Neuronal stem cell (in vitro differentiated cells): ENCODE data around the gene USE1.

Experiments
- DNase-seq: peaks from one replicate; pipeline ENCODE4 v3.0.0-alpha.2; 2013; ENCODE audit warnings: low spot score
- H2AFZ ChIP-seq: one replicate; pipeline ENCODE4 v1.6.1; 2013; ENCODE audit warnings: mild to moderate bottlenecking, low read length, inconsistent platforms
- H2AK5ac ChIP-seq: 2 replicates; pipeline ENCODE4 v1.6.1; 2013; ENCODE audit warnings: low read depth, mild to moderate bottlenecking, inconsistent platforms, low read length, moderate library complexity, mixed read lengths
- H2BK120ac ChIP-seq: 2 replicates; pipeline ENCODE4 v1.6.1; 2013; ENCODE audit warnings: low read depth, mild to moderate bottlenecking, inconsistent platforms, low read length, moderate library complexity, mixed read lengths
- H2BK12ac ChIP-seq: one replicate; pipeline ENCODE4 v1.6.1; 2013; ENCODE audit warnings: low read length, inconsistent platforms
- H2BK15ac ChIP-seq: 2 replicates; pipeline ENCODE4 v1.6.1; 2013; ENCODE audit warnings: mild to moderate bottlenecking, low read length, inconsistent platforms, mixed read lengths
- H2BK5ac ChIP-seq: one replicate; pipeline ENCODE4 v1.6.1; 2013; ENCODE audit warnings: inconsistent platforms, mild to moderate bottlenecking, low read length, moderate library complexity
- H3K14ac ChIP-seq: one replicate; pipeline ENCODE4 v1.6.1; 2013; ENCODE audit warnings: low read length, inconsistent platforms
- H3K18ac ChIP-seq: 2 replicates; pipeline ENCODE4 v1.6.1; 2013; ENCODE audit warnings: low read length, inconsistent platforms
- H3K23ac ChIP-seq: 2 replicates; pipeline ENCODE4 v1.6.1; 2013; ENCODE audit warnings: low read depth, mild to moderate bottlenecking, mixed read lengths, low read length, inconsistent platforms; ENCODE audit not compliant: poor library complexity
- H3K27ac ChIP-seq: replicated peaks from 3 replicates; pipeline ENCODE4 v1.5.1; 2013; ENCODE audit warnings: low read length, inconsistent platforms
- H3K27me3 ChIP-seq, 3 experiments: 2 replicates each; pipeline ENCODE4 v1.6.1; 2013; ENCODE audit warnings: low read length in 3 of 3, mild to moderate bottlenecking in 2 of 3, inconsistent platforms in 1 of 3, low read depth in 1 of 3, mixed read lengths in 1 of 3, moderate library complexity in 1 of 3; ENCODE audit not compliant: control insufficient read depth in 3 of 3, insufficient read depth in 3 of 3
- H3K36me3 ChIP-seq, 2 donors: replicated peaks in 1 of 2; 2 replicates each; pipeline ENCODE4 v1.6.1; 2013; ENCODE audit warnings: low read length in 2 of 2; ENCODE audit not compliant: control insufficient read depth in 2 of 2, insufficient read depth in 2 of 2
- H3K4ac ChIP-seq: 2 replicates; pipeline ENCODE4 v1.6.1; 2013; ENCODE audit warnings: inconsistent platforms, mild to moderate bottlenecking, low read length, moderate library complexity
- H3K4me1 ChIP-seq, 2 donors: 1 replicate in 1 of 2; 2 replicates in 1 of 2; pipeline ENCODE4 v1.6.1; 2013; ENCODE audit warnings: low read length in 2 of 2, low read depth in 1 of 2; ENCODE audit not compliant: control insufficient read depth in 2 of 2, insufficient read depth in 1 of 2
- H3K4me2 ChIP-seq: one replicate; pipeline ENCODE4 v1.6.1; 2013; ENCODE audit warnings: mild to moderate bottlenecking, low read length, inconsistent platforms; ENCODE audit not compliant: insufficient read depth, poor library complexity, severe bottlenecking
- H3K4me3 ChIP-seq, 2 donors: 2 replicates each; pipeline ENCODE4 v1.5.1; 2013; ENCODE audit warnings: low read length in 2 of 2, mild to moderate bottlenecking in 2 of 2, inconsistent platforms in 1 of 2, moderate library complexity in 1 of 2
- H3K79me1 ChIP-seq: one replicate; pipeline ENCODE4 v1.6.1; 2013; ENCODE audit warnings: low read depth, mild to moderate bottlenecking, inconsistent platforms, low read length, moderate library complexity
- H3K9ac ChIP-seq: one replicate; pipeline ENCODE4 v1.6.1; 2013; ENCODE audit warnings: mild to moderate bottlenecking, low read depth, low read length, inconsistent platforms; ENCODE audit not compliant: poor library complexity
- H3K9me3 ChIP-seq, 2 donors: replicated peaks in 1 of 2; 2 replicates each; pipeline versions ENCODE3 to v1.6.1; 2013; ENCODE audit warnings: low read length in 2 of 2, mild to moderate bottlenecking in 2 of 2, inconsistent platforms in 1 of 2, low read depth in 1 of 2, mixed read lengths in 1 of 2, moderate library complexity in 1 of 2; ENCODE audit not compliant: control insufficient read depth in 2 of 2, insufficient read depth in 1 of 2
- H4K8ac ChIP-seq: one replicate; pipeline ENCODE4 v1.6.1; 2013; ENCODE audit warnings: low read depth, mild to moderate bottlenecking, inconsistent platforms, low read length, moderate library complexity
- H4K91ac ChIP-seq: one replicate; pipeline ENCODE4 v1.6.1; 2013; ENCODE audit warnings: low read length, low read depth, mild to moderate bottlenecking, inconsistent platforms; ENCODE audit not compliant: poor library complexity
- WGBS, 2 donors: extraction: QIAGEN DNeasy Blood & Tissue Kit; methylation state at CpG; one replicate each; pipeline ENCODE4 v1.1.7; 2013; ENCODE audit warnings: missing lambda C conversion rate in 2 of 2, mixed read lengths in 1 of 2; ENCODE audit not compliant: insufficient read length in 2 of 2, insufficient replicate concordance in 1 of 2; ENCODE audit errors: extremely low coverage in 2 of 2; 5-methylcytosine and 5-hydroxymethylcytosine counted together

USE1 gene

GRCh38 chr19:17171874-17172273 is 43.3 kb upstream of the USE1 start:
- H3K4me1 ChIP-seq = no peaks in the 10 kb centered on the region
- no peak overlapping the region for H4K8ac ChIP-seq
- H3K4ac ChIP-seq = no peak overlapping the region
- no peak overlapping the region for H3K23ac ChIP-seq
- no peak overlapping the region for H2BK5ac ChIP-seq
- H3K27me3 ChIP-seq = no peaks in the 10 kb centered on the region
- no peaks in the 10 kb centered on the region for H3K79me1 ChIP-seq
- H2BK120ac ChIP-seq = no peak overlapping the region
- H3K9me3 ChIP-seq = no peaks in the 10 kb centered on the region
- H4K91ac ChIP-seq = no peak overlapping the region
- H3K4me3 ChIP-seq = no peak overlapping the region
- H3K27ac ChIP-seq = no peak overlapping the region
- no peak overlapping the region for H2BK12ac ChIP-seq
- H2BK15ac ChIP-seq = no peak overlapping the region
- no peak overlapping the region for H2AK5ac ChIP-seq
- peaks cover 33 to 91% of the 10 kb centered on the region in 2 donors for H3K36me3 ChIP-seq
- DNase-seq = no peak
- H3K18ac ChIP-seq = no peak overlapping the region
- H3K9ac ChIP-seq = no peak overlapping the region
- H3K4me2 ChIP-seq = no peak overlapping the region
- H2AFZ ChIP-seq = no peak overlapping the region
- no peak overlapping the region for H3K14ac ChIP-seq
- no CpG with 5 or more reads among the region's 8 CpGs for WGBS, 2 donors

- Histone ChIP-seq H3K18ac (no peak overlapping the region), H3K9ac (no peak overlapping the region), H3K79me1 (no peaks in the 10 kb centered on the region), H2BK5ac (no peak overlapping the region), H3K23ac (no peak overlapping the region), H2AFZ (no peak overlapping the region), H2BK120ac (no peak overlapping the region), H2BK15ac (no peak overlapping the region), H4K91ac (no peak overlapping the region), H3K9me3 (no peaks in the 10 kb centered on the region), H4K8ac (no peak overlapping the region), H3K27ac (no peak overlapping the region), H2BK12ac (no peak overlapping the region), H3K4me2 (no peak overlapping the region), H3K14ac (no peak overlapping the region), H3K4me3 (no peak overlapping the region), H2AK5ac (no peak overlapping the region), H3K27me3 (no peaks in the 10 kb centered on the region), H3K4me1 (no peaks in the 10 kb centered on the region), H3K36me3 (peaks cover 34 to 90% of the 10 kb centered on the region in 2 donors), H3K4ac (no peak overlapping the region)
- WGBS, 2 donors = no CpG with 5 or more reads among the region's 33 CpGs
- no peak for DNase-seq
Observed at GRCh38 chr19:17172624-17173345, 42.4 kb upstream of the USE1 start.

- Histone ChIP-seq H4K8ac (no peak overlapping the region), H3K18ac (no peak overlapping the region), H2BK120ac (no peak overlapping the region), H3K4ac (no peak overlapping the region), H3K9ac (no peak overlapping the region), H2AK5ac (no peak overlapping the region), H2BK5ac (no peak overlapping the region), H3K14ac (no peak overlapping the region), H3K9me3 (no peaks in the 10 kb centered on the region), H3K27ac (no peak overlapping the region), H2BK15ac (no peak overlapping the region), H2BK12ac (no peak overlapping the region), H3K4me1 (no peaks in the 10 kb centered on the region), H3K36me3 (peaks cover 7 to 83% of the 10 kb centered on the region in 2 donors), H3K23ac (no peak overlapping the region), H3K79me1 (no peaks in the 10 kb centered on the region), H3K4me3 (no peak overlapping the region), H4K91ac (no peak overlapping the region), H2AFZ (no peak overlapping the region), H3K4me2 (no peak overlapping the region), H3K27me3 (no peaks in the 10 kb centered on the region)
- DNase-seq = no peak
- no CpG with 5 or more reads among the region's 10 CpGs for WGBS, 2 donors
Observed at GRCh38 chr19:17178291-17178690, 36.9 kb upstream of the USE1 start.

- Histone ChIP-seq H3K9ac (no peak overlapping the region), H3K79me1 (no peaks in the 10 kb centered on the region), H3K18ac (no peak overlapping the region), H4K8ac (no peak overlapping the region), H4K91ac (no peak overlapping the region), H3K4me1 (no peaks in the 10 kb centered on the region), H2BK12ac (no peak overlapping the region), H2BK15ac (no peak overlapping the region), H3K27me3 (no peaks in the 10 kb centered on the region), H2BK120ac (no peak overlapping the region), H3K9me3 (no peaks in the 10 kb centered on the region), H3K14ac (no peak overlapping the region), H3K4ac (no peak overlapping the region), H2AK5ac (peak overlapping the region; percentile 26), H3K4me3 (no peak overlapping the region), H2BK5ac (peak overlapping the region; percentile 39), H3K23ac (no peak overlapping the region), H2AFZ (no peak overlapping the region), H3K27ac (no peak overlapping the region), H3K4me2 (no peak overlapping the region), H3K36me3 (peaks cover 20 to 83% of the 10 kb centered on the region in 2 donors)
- WGBS, 2 donors = no CpG with 5 or more reads among the region's 22 CpGs
- DNase-seq = no peak
Observed at GRCh38 chr19:17180997-17181702, 34.0 kb upstream of the USE1 start.
